Suprapubic skin (tissue), 3 donors: ENCODE data around the gene AKR1E2.

Source experiments
- CTCF ChIP-seq, 2 donors: fragments of 200-600 bp in 1 of 2; fragments of 450-650 bp in 1 of 2; sonication (generic) in 1 of 2; IDR thresholded peaks; one replicate each; pipeline ENCODE4 v1.5.1; 2016 to 2019; ENCODE audit warnings: antibody characterized with exemption in 2 of 2, mild to moderate bottlenecking in 1 of 2, moderate library complexity in 1 of 2
- EP300 ChIP-seq: sonication (generic); formaldehyde crosslinking; IDR thresholded peaks from one replicate; pipeline ENCODE4 v1.6.1; 2017; ENCODE audit warnings: antibody characterized with exemption
- POLR2A ChIP-seq, 2 donors: fragments of 450-650 bp; IDR thresholded peaks; one replicate each; pipeline ENCODE4 v1.6.1; 2017; ENCODE audit warnings: antibody characterized with exemption in 2 of 2, mild to moderate bottlenecking in 2 of 2, moderate library complexity in 2 of 2

- TF ChIP-seq CTCF (IDR thresholded peaks at IDR 0.05) = no peak
- no peak for TF ChIP-seq EP300
- TF ChIP-seq POLR2A (IDR thresholded peaks at IDR 0.05) = no peak
Measured at GRCh38 chr10:4825456-4825867, 545 bp upstream of the AKR1E2 start.
